HG02884 (cell line): ENCODE data around the gene MFAP3.
"Not testable (repeated sequence)": the region's sequence is repeated elsewhere in the genome, so short reads cannot be mapped to it uniquely, and the experiment has no call there.

ENCODE experiments used
- ATAC-seq: cut with Tn5 transposase; IDR thresholded peaks from one replicate; pipeline ENCODE4 v1.9.1; 2021; ENCODE audit warnings: mild to moderate bottlenecking, moderate library complexity; ENCODE audit not compliant: unreplicated experiment

The MFAP3 gene

GRCh38 chr5:154049636-154050035 lies 10.9 kb downstream of the MFAP3 start:
- ATAC-seq, result no peak

GRCh38 chr5:154053468-154053867 lies 14.7 kb downstream of the MFAP3 start:
- no peak for ATAC-seq

- ATAC-seq, result no peak
These were observed 16.4 kb downstream of the MFAP3 start for GRCh38 chr5:154055201-154055600.

GRCh38 chr5:154058055-154059038 lies 19.6 kb downstream of the MFAP3 start:
- ATAC-seq, result peak; percentile 54

- peak; percentile 44 for ATAC-seq
These were observed 20.3 kb downstream of the MFAP3 start for GRCh38 chr5:154059039-154059430.

- no peak for ATAC-seq
These were observed 20.8 kb downstream of the MFAP3 start for GRCh38 chr5:154059583-154059982.

GRCh38 chr5:154060606-154061005 lies 21.8 kb downstream of the MFAP3 start:
- no peak for ATAC-seq

- no peak for ATAC-seq
These were observed 24.6 kb downstream of the MFAP3 start for GRCh38 chr5:154063372-154063771.

GRCh38 chr5:154065971-154066370 lies 27.2 kb downstream of the MFAP3 start:
- ATAC-seq, result no peak

GRCh38 chr5:154069854-154070253 lies 31.1 kb downstream of the MFAP3 start:
- not testable (repeated sequence) for ATAC-seq

GRCh38 chr5:154071799-154072413 lies 33.1 kb downstream of the MFAP3 start:
- ATAC-seq, result peak; percentile 9

- peak; percentile 98 for ATAC-seq
These were observed 33.8 kb downstream of the MFAP3 start for GRCh38 chr5:154072414-154073171.

- no peak for ATAC-seq
These were observed 37.6 kb downstream of the MFAP3 start for GRCh38 chr5:154076240-154076922.

- no peak for ATAC-seq
These were observed 38.9 kb downstream of the MFAP3 start for GRCh38 chr5:154077696-154078095.

GRCh38 chr5:154078272-154078671 lies 39.5 kb downstream of the MFAP3 start:
- no peak for ATAC-seq

GRCh38 chr5:154081246-154081645 lies 42.5 kb downstream of the MFAP3 start:
- no peak for ATAC-seq

GRCh38 chr5:154084062-154084639 lies 45.4 kb downstream of the MFAP3 start:
- no peak for ATAC-seq

- no peak for ATAC-seq
These were observed 47.4 kb downstream of the MFAP3 start for GRCh38 chr5:154086146-154086545.

GRCh38 chr5:154086641-154087040 lies 47.9 kb downstream of the MFAP3 start:
- ATAC-seq, result no peak

GRCh38 chr5:154087260-154087659 lies 48.5 kb downstream of the MFAP3 start:
- no peak for ATAC-seq
